H1 (cell line): ENCODE results near the gene OTP. TPM values are rescaled to one million over a fixed set of nuclear protein-coding genes. Genes with fewer than 3 reads are reported as not detected.

Experiments used
- CTCF ChIA-PET: fragments of 300-600 bp; sonication (Branson Sonifier 250); formaldehyde crosslinking; loops from one replicate; lab custom pipeline; 2021; ENCODE audit not compliant: partially characterized antibody; lab: Charles Lee
- POLR2A ChIA-PET: fragments of 300-600 bp; sonication (Branson Sonifier 250); formaldehyde crosslinking; loops from one replicate; lab custom pipeline; 2021; ENCODE audit warnings: inconsistent platforms; ENCODE audit not compliant: partially characterized antibody; lab: Charles Lee
- DNase-seq, 2 experiments: peaks; one replicate each; pipeline versions ENCODE4 v3.0.0 to v3.0.0-alpha.2; 2010 to 2022; ENCODE audit warnings: low spot score in 2 of 2, low read depth in 1 of 2, mixed read lengths in 1 of 2
- FAIRE-seq: peaks from 2 replicates; lab custom pipeline; 2011; peaks lifted over from hg19 to GRCh38; lab: Jason Lieb, UNC
- H2AFZ ChIP-seq: 2 replicates; pipeline ENCODE4 v1.8.1; 2012; ENCODE audit warnings: low read length, inconsistent platforms
- H2AK5ac ChIP-seq: 2 replicates; pipeline ENCODE4 v1.6.1; 2013; ENCODE audit warnings: low read depth, low read length
- H2BK120ac ChIP-seq: replicated peaks from 2 replicates; pipeline ENCODE3; 2013; ENCODE audit warnings: low read depth, low read length, inconsistent platforms
- H2BK12ac ChIP-seq: 2 replicates; pipeline ENCODE4 v1.6.1; 2013; ENCODE audit warnings: low read depth, low read length
- H2BK15ac ChIP-seq: 2 replicates; pipeline ENCODE4 v1.6.1; 2013; ENCODE audit warnings: low read length
- H2BK20ac ChIP-seq: 2 replicates; pipeline ENCODE4 v1.6.1; 2013; ENCODE audit warnings: low read length
- H2BK5ac ChIP-seq: 2 replicates; pipeline ENCODE4 v1.6.1; 2013; ENCODE audit warnings: low read depth, low read length
- H3K14ac ChIP-seq: 2 replicates; pipeline ENCODE4 v1.6.1; 2013; ENCODE audit warnings: inconsistent platforms; ENCODE audit not compliant: insufficient read length
- H3K18ac ChIP-seq: 2 replicates; pipeline ENCODE4 v1.6.1; 2013; ENCODE audit warnings: low read length; ENCODE audit errors: extremely low read depth
- H3K23ac ChIP-seq: 2 replicates; pipeline ENCODE4 v1.6.1; 2013; ENCODE audit warnings: inconsistent platforms; ENCODE audit not compliant: insufficient read length
- H3K23me2 ChIP-seq: 2 replicates; pipeline ENCODE4 v1.6.1; 2013; ENCODE audit warnings: low read depth, low read length
- H3K27ac ChIP-seq: 2 replicates; pipeline ENCODE4 v1.6.1; 2011; ENCODE audit warnings: low read depth, low read length, inconsistent platforms
- H3K27me3 ChIP-seq, 4 experiments: replicated peaks in 1 of 4; 1 replicate in 1 of 4; 2 replicates in 3 of 4; pipeline versions ENCODE4 v1.6.1 to v1.8.1; 2011 to 2013; ENCODE audit warnings: low read length in 3 of 4, mild to moderate bottlenecking in 3 of 4, inconsistent platforms in 2 of 4, mixed read lengths in 2 of 4, moderate library complexity in 1 of 4; ENCODE audit not compliant: control insufficient read depth in 3 of 4, insufficient read depth in 3 of 4; ENCODE audit errors: extremely low read depth in 1 of 4
- H3K36me3 ChIP-seq, 4 experiments: 2 replicates each; pipeline versions ENCODE4 v1.6.1 to v1.8.1; 2011 to 2013; ENCODE audit warnings: mild to moderate bottlenecking in 4 of 4, low read length in 3 of 4, moderate library complexity in 2 of 4, control low read depth in 1 of 4, inconsistent platforms in 1 of 4; ENCODE audit not compliant: insufficient read depth in 4 of 4, control insufficient read depth in 2 of 4
- H3K4ac ChIP-seq: replicated peaks from 2 replicates; pipeline ENCODE3; 2013; ENCODE audit warnings: low read length, low read depth, mixed read lengths, inconsistent platforms; ENCODE audit not compliant: insufficient read length
- H3K4me1 ChIP-seq, 4 experiments: replicated peaks in 1 of 4; 1 replicate in 1 of 4; 2 replicates in 3 of 4; pipeline versions ENCODE4 v1.6.1 to v1.8.1; 2011 to 2013; ENCODE audit warnings: low read length in 3 of 4, inconsistent platforms in 2 of 4, mixed read lengths in 1 of 4; ENCODE audit not compliant: insufficient read depth in 4 of 4, control insufficient read depth in 3 of 4
- H3K4me2 ChIP-seq, 2 experiments: 2 replicates each; pipeline versions ENCODE4 v1.6.1 to v1.8.1; 2011 to 2013; ENCODE audit warnings: low read depth in 2 of 2, low read length in 2 of 2, control low read depth in 1 of 2, inconsistent platforms in 1 of 2, mild to moderate bottlenecking in 1 of 2; ENCODE audit not compliant: insufficient read depth in 1 of 2
- H3K4me3 ChIP-seq, 4 experiments: fragments of 200-600, 300-600 bp in 1 of 4; sonication (generic), shearing (Covaris generic), sonication (Bioruptor Twin) in 1 of 4; 2 replicates each; pipeline versions ENCODE4 v1.5.1 to v1.8.1; 2011 to 2016; ENCODE audit warnings: low read length in 4 of 4, low read depth in 3 of 4, control low read depth in 2 of 4, inconsistent platforms in 2 of 4, mild to moderate bottlenecking in 2 of 4, mixed read lengths in 1 of 4, moderate library complexity in 1 of 4; ENCODE audit not compliant: insufficient read depth in 2 of 4; ENCODE audit errors: extremely low read depth in 1 of 4
- H3K56ac ChIP-seq: replicated peaks from 2 replicates; pipeline ENCODE3; 2013; ENCODE audit warnings: low read depth, mild to moderate bottlenecking, mixed read lengths, low read length, inconsistent platforms; ENCODE audit not compliant: insufficient read length
- H3K79me1 ChIP-seq: 2 replicates; pipeline ENCODE4 v1.6.1; 2013; ENCODE audit warnings: low read depth, low read length, control low read depth
- H3K79me2 ChIP-seq, 2 experiments: 2 replicates each; pipeline versions ENCODE4 v1.6.1 to v1.8.1; 2012 to 2013; ENCODE audit warnings: low read length in 2 of 2, mild to moderate bottlenecking in 2 of 2, inconsistent platforms in 1 of 2; ENCODE audit not compliant: insufficient read depth in 2 of 2, control insufficient read depth in 1 of 2
- H3K9ac ChIP-seq, 4 experiments: replicated peaks in 1 of 4; 1 replicate in 1 of 4; 2 replicates in 3 of 4; pipeline versions ENCODE4 v1.6.1 to v1.8.1; 2011 to 2013; ENCODE audit warnings: low read depth in 3 of 4, low read length in 3 of 4, control low read depth in 2 of 4, mild to moderate bottlenecking in 2 of 4, moderate library complexity in 2 of 4, inconsistent platforms in 1 of 4; ENCODE audit errors: extremely low read depth in 1 of 4
- H3K9me3 ChIP-seq, 2 experiments: 2 replicates each; pipeline versions ENCODE4 v1.6.1 to v1.8.1; 2012 to 2013; ENCODE audit warnings: mild to moderate bottlenecking in 2 of 2, moderate library complexity in 2 of 2, control low read depth in 1 of 2, inconsistent platforms in 1 of 2, low read depth in 1 of 2, low read length in 1 of 2, mixed read lengths in 1 of 2; ENCODE audit not compliant: insufficient read depth in 2 of 2
- H4K20me1 ChIP-seq, 2 experiments: replicated peaks in 1 of 2; 2 replicates each; pipeline versions ENCODE3 to v1.8.1; 2011 to 2013; ENCODE audit warnings: inconsistent platforms in 2 of 2, low read length in 2 of 2, mild to moderate bottlenecking in 1 of 2; ENCODE audit not compliant: insufficient read depth in 2 of 2, control insufficient read depth in 1 of 2
- H4K5ac ChIP-seq: 2 replicates; pipeline ENCODE4 v1.6.1; 2013; ENCODE audit warnings: low read length, low read depth, mixed read lengths, inconsistent platforms; ENCODE audit not compliant: insufficient read length
- H4K8ac ChIP-seq: 2 replicates; pipeline ENCODE4 v1.8.0; 2013; ENCODE audit warnings: mild to moderate bottlenecking, moderate library complexity, low read length, inconsistent platforms; ENCODE audit not compliant: insufficient read depth; ENCODE audit errors: extremely low read depth
- H4K91ac ChIP-seq: replicated peaks from 2 replicates; pipeline ENCODE3; 2013; ENCODE audit warnings: low read length, mixed read lengths, inconsistent platforms; ENCODE audit not compliant: insufficient read length
- E2F6 ChIP-seq: IDR thresholded peaks from 2 replicates; pipeline ENCODE4 v1.6.1; 2012; ENCODE audit warnings: inconsistent platforms
- EGR1 ChIP-seq: IDR thresholded peaks from 2 replicates; pipeline ENCODE4 v1.6.1; 2011; ENCODE audit warnings: low read depth, low read length, borderline replicate concordance
- EP300 ChIP-seq, 2 experiments: IDR thresholded peaks; 1 replicate in 1 of 2; 2 replicates in 1 of 2; pipeline ENCODE4 v1.6.1; 2011 to 2012; ENCODE audit warnings: low read depth in 2 of 2, low read length in 2 of 2, mild to moderate bottlenecking in 2 of 2, borderline replicate concordance in 1 of 2, inconsistent platforms in 1 of 2, moderate library complexity in 1 of 2
- HDAC2 ChIP-seq, 2 experiments: fragments of 300-600 bp in 1 of 2; sonication (generic) in 1 of 2; IDR thresholded peaks; 2 replicates each; pipeline ENCODE4 v1.6.1; 2011 to 2012; ENCODE audit warnings: low read depth in 2 of 2, low read length in 2 of 2, mild to moderate bottlenecking in 2 of 2, moderate library complexity in 2 of 2, borderline replicate concordance in 1 of 2, inconsistent platforms in 1 of 2
- JUN ChIP-seq: IDR thresholded peaks from 2 replicates; pipeline ENCODE4 v1.6.1; 2011; ENCODE audit warnings: low read depth, mild to moderate bottlenecking, improper control_type of control experiment, low read length
- MAFK ChIP-seq: IDR thresholded peaks from 2 replicates; pipeline ENCODE4 v1.6.1; 2012; ENCODE audit warnings: low read depth, mild to moderate bottlenecking, improper control_type of control experiment, low read length
- POLR2AphosphoS5 ChIP-seq: IDR thresholded peaks from 2 replicates; pipeline ENCODE4 v1.6.1; 2011; ENCODE audit warnings: low read depth, low read length
- RBBP5 ChIP-seq: IDR thresholded peaks from 2 replicates; pipeline ENCODE4 v1.7.1; 2012; ENCODE audit warnings: low read depth, mild to moderate bottlenecking, inconsistent platforms, low read length, moderate library complexity, borderline replicate concordance
- RFX5 ChIP-seq: IDR thresholded peaks from 2 replicates; pipeline ENCODE4 v1.6.1; 2011; ENCODE audit warnings: low read depth, low read length, improper control_type of control experiment, borderline replicate concordance
- SP2 ChIP-seq: IDR thresholded peaks from 2 replicates; pipeline ENCODE4 v1.6.1; 2012; ENCODE audit warnings: mild to moderate bottlenecking, low read length, inconsistent platforms
- TEAD4 ChIP-seq: IDR thresholded peaks from 2 replicates; pipeline ENCODE4 v1.6.1; 2012; ENCODE audit warnings: low read depth, low read length, inconsistent platforms, mixed read lengths
- USF2 ChIP-seq: IDR thresholded peaks from 2 replicates; pipeline ENCODE4 v1.6.1; 2011; ENCODE audit warnings: low read length, improper control_type of control experiment
- YY1 ChIP-seq: IDR thresholded peaks from 2 replicates; pipeline ENCODE4 v1.6.1; 2011; ENCODE audit warnings: low read depth, mild to moderate bottlenecking, low read length
- WGBS, 2 experiments: shearing (Covaris generic) in 1 of 2; methylation state at CpG; one replicate each; pipeline versions ENCODE4 v1.1.6 to v1.1.7; 2013 to 2015; ENCODE audit warnings: low lambda C conversion rate in 2 of 2, mixed read lengths in 2 of 2, inconsistent platforms in 1 of 2, low coverage in 1 of 2, missing lambda C conversion rate in 1 of 2; ENCODE audit not compliant: insufficient replicate concordance in 2 of 2, insufficient coverage in 1 of 2, insufficient read length in 1 of 2; ENCODE audit errors: extremely low coverage in 1 of 2, missing lambda C conversion rate in 1 of 2; 5-methylcytosine and 5-hydroxymethylcytosine counted together
- polyA plus RNA-seq, 7 experiments: library from polyadenylated mRNA; depleted of rRNA in 3 of 7; stranded (reverse) in 5 of 7; unstranded in 2 of 7; fragments of >200 nt in 5 of 7; fragments of 200-250 nt in 2 of 7; gene quantifications; 1 replicate in 5 of 7; 2 replicates in 1 of 7; 4 replicates in 1 of 7; pipeline versions ENCODE4 v1.2.1 to v1.2.3, GENCODE V29; 2011 to 2013; ENCODE audit warnings: missing spikeins in 2 of 7, mixed read lengths in 2 of 7
- total RNA-seq: library from RNA; stranded (reverse); fragmentation: NEBNext Ultra II Directional; extraction: Animal tissue kit (Norgen Biotek cat#: 25700); gene quantifications from 2 replicates; pipeline ENCODE4 v1.2.1, GENCODE V29; 2021

Gene OTP
- total and polyA plus RNA-seq, 2 of the 8 experiments (the other 6 are each of a cell fraction or from before 2014, with no cell fraction given) = not detected

GRCh38 chr5:77607324-77607723 is 31.2 kb downstream of the OTP start:
- DNase-seq (no peak), FAIRE-seq (no peak)
- H3K36me3 ChIP-seq = no peaks in the 10 kb centered on the region
- no peak overlapping the region for H4K91ac ChIP-seq
- no peak overlapping the region for H2BK5ac ChIP-seq
- H3K56ac ChIP-seq = no peak overlapping the region
- H3K4me1 ChIP-seq = no peaks in the 10 kb centered on the region
- no peak overlapping the region for H2BK120ac ChIP-seq
- no peak overlapping the region for H2BK20ac ChIP-seq
- H3K23me2 ChIP-seq = no peaks in the 10 kb centered on the region; the same call in 1 of the 2 replicates
- ChIA-PET POLR2A (no interaction called here), CTCF (interaction anchor here (0.9 to 1.6 kb wide), 2 partner anchors 12 to 21 kb away, joined by 3 read pairs; no protein-coding TSS in a partner anchor)
- H3K9ac ChIP-seq = no peak overlapping the region
- no peak overlapping the region for H2AK5ac ChIP-seq
- H3K14ac ChIP-seq = no peak overlapping the region
- no peak overlapping the region for H3K18ac ChIP-seq
- no peak overlapping the region for H3K4me3 ChIP-seq
- no peaks in the 10 kb centered on the region for H3K27me3 ChIP-seq
- no peak overlapping the region for H3K27ac ChIP-seq
- H2BK12ac ChIP-seq = no peak overlapping the region
- no peak overlapping the region for H3K4me2 ChIP-seq
- no peaks in the 10 kb centered on the region for H4K20me1 ChIP-seq
- 78% methylated on average over 1 of the region's 1 CpG; no CpG with 5 or more reads in 1 of the 2 experiments for WGBS, 2 experiments
- no peak overlapping the region for H4K8ac ChIP-seq
- H3K79me1 ChIP-seq = no peaks in the 10 kb centered on the region
- H3K4ac ChIP-seq = no peak overlapping the region
- H3K9me3 ChIP-seq = peaks cover 0 to 11% of the 10 kb centered on the region in 2 experiments; a peak in 1 of 4 replicates
- no peaks in the 10 kb centered on the region for H3K79me2 ChIP-seq
- H2AFZ ChIP-seq = no peak overlapping the region
- H2BK15ac ChIP-seq = no peak overlapping the region
- H3K23ac ChIP-seq = no peak overlapping the region
- no peak overlapping the region for H4K5ac ChIP-seq
- no peak for TF ChIP-seq E2F6
- TF ChIP-seq SP2 = no peak
- no peak for TF ChIP-seq YY1
- TF ChIP-seq RFX5 = no peak
- no peak for TF ChIP-seq EP300 (IDR thresholded peaks at IDR 0.05; ENCODE audit: borderline replicate concordance in 1 of 2, low read depth in 2 of 2, low read length in 2 of 2)
- no peak for TF ChIP-seq EGR1
- TF ChIP-seq RBBP5 = no peak
- TF ChIP-seq HDAC2 (IDR thresholded peaks at IDR 0.05; ENCODE audit: borderline replicate concordance in 1 of 2, low read depth in 2 of 2, low read length in 2 of 2) = no peak
- no peak for TF ChIP-seq POLR2AphosphoS5
- TF ChIP-seq JUN = no peak
- TF ChIP-seq USF2 = no peak
- no peak for TF ChIP-seq TEAD4
- no peak for TF ChIP-seq MAFK
